NCI-H128 (cell line): ENCODE measurements around the gene CASZ1.

Experiments
- DNase-seq: peaks from one replicate; lab custom pipeline; 2025; ENCODE audit not compliant: unreplicated experiment; lab: John Stamatoyannopoulos, UW

The CASZ1 gene

GRCh38 chr1:10630661-10631120 is 165.8 kb downstream of the CASZ1 start:
- no peak for DNase-seq

- no peak for DNase-seq
These were observed 166.5 kb downstream of the CASZ1 start for GRCh38 chr1:10629816-10630571.

- no peak for DNase-seq
These were observed 167.2 kb downstream of the CASZ1 start for GRCh38 chr1:10629091-10629815.

GRCh38 chr1:10628685-10629084 is 167.8 kb downstream of the CASZ1 start:
- no peak for DNase-seq

GRCh38 chr1:10626791-10627410 is 169.5 kb downstream of the CASZ1 start:
- DNase-seq = no peak

- DNase-seq = no peak
These were observed 170.2 kb downstream of the CASZ1 start for GRCh38 chr1:10626131-10626731.

GRCh38 chr1:10625554-10625953 is 170.9 kb downstream of the CASZ1 start:
- DNase-seq = no peak

- no peak for DNase-seq
These were observed 171.4 kb downstream of the CASZ1 start for GRCh38 chr1:10625076-10625475.

GRCh38 chr1:10624256-10625050 is 172.0 kb downstream of the CASZ1 start:
- no peak for DNase-seq

GRCh38 chr1:10623686-10624145 is 172.7 kb downstream of the CASZ1 start:
- no peak for DNase-seq

- no peak for DNase-seq
These were observed 173.3 kb downstream of the CASZ1 start for GRCh38 chr1:10622910-10623685.

GRCh38 chr1:10621906-10622305 is 174.5 kb downstream of the CASZ1 start:
- DNase-seq = no peak

GRCh38 chr1:10620776-10621175 is 175.7 kb downstream of the CASZ1 start:
- DNase-seq = no peak

GRCh38 chr1:10617931-10618885 is 178.2 kb downstream of the CASZ1 start:
- no peak for DNase-seq

- no peak for DNase-seq
These were observed 179.1 kb downstream of the CASZ1 start for GRCh38 chr1:10617318-10617717.

GRCh38 chr1:10616696-10617095 is 179.8 kb downstream of the CASZ1 start:
- DNase-seq = no peak

- DNase-seq = no peak
These were observed 180.3 kb downstream of the CASZ1 start for GRCh38 chr1:10615932-10616671.

GRCh38 chr1:10615332-10615731 is 181.1 kb downstream of the CASZ1 start:
- no peak for DNase-seq
